A172 (cell line): Measurements from ENCODE around the gene SPEM1. TPM values are rescaled to one million over a fixed set of nuclear protein-coding genes. Genes with fewer than 3 reads are reported as not detected.

Source experiments
- DNase-seq: peaks from one replicate; pipeline ENCODE4 v3.0.0-alpha.2; 2015; ENCODE audit warnings: low spot score
- total RNA-seq: library from RNA; depleted of rRNA; stranded (reverse); fragments of >200 nt; shearing (Covaris generic); gene quantifications from 2 replicates; pipeline ENCODE4 v1.2.3, GENCODE V29; 2014

SPEM1 gene
- total RNA-seq, 1 experiment from 2014 or later, result not detected

GRCh38 chr17:7440113-7440833, 20.1 kb downstream of the SPEM1 start:
- DNase-seq, result no peak

GRCh38 chr17:7440834-7441195, 20.7 kb downstream of the SPEM1 start:
- no peak for DNase-seq

- no peak for DNase-seq
Observed at GRCh38 chr17:7441266-7441665, 21.1 kb downstream of the SPEM1 start.

- no peak for DNase-seq
Observed at GRCh38 chr17:7442142-7442541, 22.0 kb downstream of the SPEM1 start.

- peak; percentile 46 for DNase-seq
Observed at GRCh38 chr17:7443499-7444485, 23.7 kb downstream of the SPEM1 start.

- DNase-seq, result no peak
Observed at GRCh38 chr17:7444682-7445618, 24.8 kb downstream of the SPEM1 start, which contains the start of gene CHRNB1. TSS of gene CHRNB1 (plus strand) at chr17:7445061. CDS start at chr17:7445128, 67 bp downstream.

GRCh38 chr17:7445619-7445968, 25.5 kb downstream of the SPEM1 start:
- DNase-seq, result no peak

GRCh38 chr17:7448461-7448860, 28.3 kb downstream of the SPEM1 start:
- DNase-seq, result no peak

- no peak for DNase-seq
Observed at GRCh38 chr17:7459961-7460545, 39.9 kb downstream of the SPEM1 start.

- DNase-seq, result no peak
Observed at GRCh38 chr17:7460850-7461660, 40.9 kb downstream of the SPEM1 start.

GRCh38 chr17:7462474-7463371, 42.6 kb downstream of the SPEM1 start:
- DNase-seq, result no peak

- no peak for DNase-seq
Observed at GRCh38 chr17:7463372-7463846, 43.3 kb downstream of the SPEM1 start.

GRCh38 chr17:7464081-7464480, 44.0 kb downstream of the SPEM1 start:
- DNase-seq, result no peak

- no peak for DNase-seq
Observed at GRCh38 chr17:7465597-7466275, 45.6 kb downstream of the SPEM1 start.

GRCh38 chr17:7466318-7466638, 46.2 kb downstream of the SPEM1 start:
- DNase-seq, result no peak

GRCh38 chr17:7466639-7467341, 46.7 kb downstream of the SPEM1 start:
- DNase-seq, result peak; percentile 68

- DNase-seq, result no peak
Observed at GRCh38 chr17:7467498-7467897, 47.4 kb downstream of the SPEM1 start.

- DNase-seq, result no peak
Observed at GRCh38 chr17:7468290-7468689, 48.2 kb downstream of the SPEM1 start.
